HG03432 (cell line): ENCODE measurements around the gene YDJC.
"Not testable (repeated sequence)": the region's sequence is repeated elsewhere in the genome, so short reads cannot be mapped to it uniquely, and the experiment has no call there.

ENCODE experiments used
- ATAC-seq: cut with Tn5 transposase; IDR thresholded peaks from one replicate; pipeline ENCODE4 v1.9.1; 2021; ENCODE audit warnings: mild to moderate bottlenecking, moderate library complexity; ENCODE audit not compliant: unreplicated experiment

Gene YDJC

DNA sequence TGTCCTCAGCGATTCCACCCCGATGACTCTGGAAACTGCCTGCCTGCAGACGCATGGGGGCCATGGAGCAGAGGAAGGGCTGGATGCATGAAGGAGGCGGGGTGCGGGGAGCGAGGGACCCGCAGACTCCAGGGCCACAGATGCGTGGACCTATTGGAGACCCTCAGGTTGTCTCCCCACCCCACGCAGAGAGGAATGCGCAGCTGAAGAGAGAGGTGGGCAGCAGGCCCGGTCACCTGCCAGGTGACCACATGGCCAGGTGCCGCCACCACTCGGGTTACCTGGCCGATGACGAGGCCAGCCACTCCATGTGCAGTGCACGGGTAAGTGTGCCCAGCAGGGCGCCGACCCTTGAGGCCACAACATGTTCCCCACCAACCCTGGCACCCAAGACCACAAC lies 3.1 kb upstream of the YDJC start:
- no peak for ATAC-seq

DNA sequence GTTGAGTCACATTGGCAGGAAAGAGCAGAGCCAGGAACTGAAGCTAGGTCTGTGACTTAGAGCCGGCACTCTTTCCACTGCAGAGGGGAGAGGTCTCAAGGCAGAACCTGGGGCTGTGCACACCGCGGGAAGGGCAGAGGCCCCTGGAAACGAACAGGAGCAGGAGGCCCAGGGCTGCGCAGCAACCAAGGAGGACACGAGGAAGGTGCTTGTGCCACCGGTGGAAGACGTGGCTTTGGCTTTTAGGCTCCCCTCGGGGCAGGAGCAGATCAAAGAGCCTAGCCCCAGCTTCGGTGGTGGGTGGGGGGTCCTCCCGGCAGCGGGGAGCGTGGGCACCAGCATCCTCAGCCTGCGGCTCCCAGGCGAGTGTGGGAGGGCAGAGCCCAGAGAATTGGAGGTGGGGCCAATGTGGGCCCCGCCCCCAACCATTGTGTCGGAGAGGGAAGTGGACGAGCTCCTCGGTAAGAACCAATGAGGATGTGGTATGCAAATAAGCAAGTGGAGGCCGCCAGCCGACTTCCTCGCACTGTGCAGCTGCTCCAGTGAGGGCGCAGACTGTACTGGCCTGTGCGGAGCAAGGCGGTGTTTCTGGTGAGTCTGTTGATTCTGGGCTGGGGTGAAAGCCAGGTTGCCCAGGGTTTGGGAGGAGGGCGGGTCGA lies 2.5 kb upstream of the YDJC start, which contains the start of gene CCDC116:
Gene CCDC116, plus strand, starts transcription at position 524 of the 659 bp plus-strand sequence. CDS start 422 bp downstream, outside the sequence.
- no peak for ATAC-seq

DNA sequence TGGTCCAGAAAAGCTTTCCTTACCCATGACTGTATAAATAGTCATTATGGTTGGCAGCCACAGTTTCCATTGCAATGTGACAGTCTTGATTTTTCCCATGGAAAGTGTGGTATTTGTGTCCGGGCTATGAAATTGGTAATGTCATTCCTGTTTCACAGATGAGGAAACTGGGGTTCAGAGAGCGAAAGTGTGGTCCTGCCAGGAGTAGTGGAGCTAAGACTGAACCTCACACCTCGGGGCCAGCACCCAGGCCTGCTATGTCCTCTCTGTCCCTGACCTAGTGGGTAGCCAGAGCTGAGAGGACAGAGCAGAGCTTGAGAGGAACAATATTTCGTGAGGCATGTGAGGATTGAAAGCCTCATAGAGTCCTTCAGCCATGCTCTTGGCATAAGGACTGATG lies 1.2 kb upstream of the YDJC start:
- no peak for ATAC-seq

DNA sequence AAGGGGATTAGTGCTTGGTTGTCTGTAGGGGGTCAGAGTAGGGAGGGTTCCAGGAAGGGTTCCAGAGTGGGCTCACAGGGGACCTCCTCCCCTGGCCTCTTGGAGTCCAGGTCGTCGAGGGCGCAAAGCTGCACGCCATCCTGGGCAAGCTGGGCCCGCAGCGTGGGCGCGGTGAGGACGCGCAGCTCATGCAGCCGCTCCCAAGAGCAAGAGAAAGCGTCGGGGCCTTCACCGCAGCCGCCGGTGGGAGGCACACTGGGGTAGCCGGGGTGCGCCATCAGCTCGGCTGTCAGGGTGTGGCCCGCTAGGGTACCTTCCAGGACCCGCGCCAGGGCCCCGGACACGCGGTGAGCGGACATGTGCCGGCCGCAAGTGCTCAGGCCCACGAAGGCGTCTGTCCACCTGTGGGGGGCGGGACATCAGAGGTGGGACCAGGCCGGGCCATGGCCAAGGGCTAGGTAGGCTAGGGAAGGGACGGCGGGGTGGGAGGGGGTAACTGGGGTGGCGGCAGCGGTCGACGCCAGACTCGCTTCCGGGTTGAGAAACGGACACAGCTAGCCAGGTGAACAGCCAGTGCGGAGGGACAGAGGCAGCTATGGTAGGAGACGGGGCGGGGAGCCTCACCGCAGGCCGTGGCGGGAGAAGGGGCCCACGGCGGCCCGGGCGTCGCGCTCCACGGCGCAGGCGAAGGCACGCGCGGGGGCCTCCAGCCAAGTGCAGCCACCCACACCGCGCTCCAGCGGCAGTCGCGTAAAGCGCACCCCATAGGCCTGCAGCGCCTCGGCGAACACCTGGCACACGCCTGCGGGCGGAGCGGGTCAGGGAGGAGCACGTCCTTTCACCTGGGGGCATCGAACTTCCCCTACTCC lies 1.2 kb downstream of the YDJC start:
- peak; percentile 2 for ATAC-seq

DNA sequence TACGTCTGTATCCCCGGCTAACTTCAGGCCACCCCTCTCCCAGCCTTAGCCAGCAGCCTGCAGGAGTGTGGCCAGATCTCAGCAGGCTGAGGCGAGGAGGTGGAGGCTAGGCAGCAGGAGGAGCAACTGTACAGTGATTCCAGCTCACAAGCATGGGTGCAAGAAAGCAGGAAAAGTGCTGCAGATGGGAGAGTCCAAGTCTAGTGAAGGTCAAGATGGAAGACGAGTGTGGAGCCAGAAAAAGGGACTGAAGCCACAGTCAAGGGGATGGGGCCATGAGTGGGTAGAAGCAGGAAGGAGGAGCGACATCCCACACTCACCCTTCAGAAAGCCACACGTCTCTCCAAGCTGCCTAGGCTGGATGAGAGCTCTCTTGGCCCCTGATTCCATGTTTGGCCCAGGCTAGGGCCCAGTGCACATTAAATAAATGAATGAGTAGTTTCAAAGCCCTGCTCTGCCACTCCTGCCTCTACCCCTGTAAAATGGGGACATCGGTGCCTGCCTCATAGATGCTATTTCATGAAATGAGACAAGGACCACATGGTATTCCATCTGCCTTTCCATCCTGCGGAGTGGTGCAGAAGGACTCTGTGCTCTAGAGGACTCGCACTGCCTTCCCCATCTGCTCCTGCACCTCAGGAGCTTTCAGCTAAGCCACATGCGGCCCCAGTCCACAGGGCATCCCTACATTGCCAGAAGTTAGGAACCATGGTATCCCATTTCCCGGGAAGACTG lies 2.9 kb downstream of the YDJC start:
- ATAC-seq = no peak

DNA sequence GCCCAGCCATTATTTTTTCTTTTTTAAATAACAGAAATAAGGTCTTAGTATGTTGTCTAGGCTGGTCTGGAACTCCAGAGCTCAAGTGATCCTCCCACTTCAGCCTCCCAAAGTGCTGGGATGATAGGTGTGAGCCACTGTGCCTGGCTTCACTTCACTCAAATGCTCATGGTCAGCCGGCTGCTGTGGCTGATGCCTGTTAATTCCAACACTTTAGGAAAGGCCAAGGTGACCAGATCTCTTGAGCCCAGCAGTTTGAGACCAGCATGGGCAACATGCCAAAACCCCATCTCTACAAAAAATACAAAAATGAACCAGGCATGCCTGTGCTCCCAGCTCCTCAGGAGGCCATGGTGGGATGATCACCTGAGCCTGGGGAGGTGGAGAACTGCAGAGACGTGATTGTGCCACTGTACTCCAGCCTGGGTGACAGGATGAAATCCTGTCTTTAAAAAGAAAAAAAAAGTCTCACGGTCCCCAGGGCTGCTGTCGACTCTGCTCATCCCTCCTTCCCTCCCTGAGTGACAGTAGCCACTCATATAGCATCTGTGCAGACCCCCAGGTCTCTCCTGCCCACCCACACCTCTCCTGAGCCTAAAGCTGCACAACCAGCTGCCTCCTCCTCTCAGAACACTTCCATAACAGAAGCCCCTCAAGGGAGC lies 3.6 kb downstream of the YDJC start:
- ATAC-seq = no peak

DNA sequence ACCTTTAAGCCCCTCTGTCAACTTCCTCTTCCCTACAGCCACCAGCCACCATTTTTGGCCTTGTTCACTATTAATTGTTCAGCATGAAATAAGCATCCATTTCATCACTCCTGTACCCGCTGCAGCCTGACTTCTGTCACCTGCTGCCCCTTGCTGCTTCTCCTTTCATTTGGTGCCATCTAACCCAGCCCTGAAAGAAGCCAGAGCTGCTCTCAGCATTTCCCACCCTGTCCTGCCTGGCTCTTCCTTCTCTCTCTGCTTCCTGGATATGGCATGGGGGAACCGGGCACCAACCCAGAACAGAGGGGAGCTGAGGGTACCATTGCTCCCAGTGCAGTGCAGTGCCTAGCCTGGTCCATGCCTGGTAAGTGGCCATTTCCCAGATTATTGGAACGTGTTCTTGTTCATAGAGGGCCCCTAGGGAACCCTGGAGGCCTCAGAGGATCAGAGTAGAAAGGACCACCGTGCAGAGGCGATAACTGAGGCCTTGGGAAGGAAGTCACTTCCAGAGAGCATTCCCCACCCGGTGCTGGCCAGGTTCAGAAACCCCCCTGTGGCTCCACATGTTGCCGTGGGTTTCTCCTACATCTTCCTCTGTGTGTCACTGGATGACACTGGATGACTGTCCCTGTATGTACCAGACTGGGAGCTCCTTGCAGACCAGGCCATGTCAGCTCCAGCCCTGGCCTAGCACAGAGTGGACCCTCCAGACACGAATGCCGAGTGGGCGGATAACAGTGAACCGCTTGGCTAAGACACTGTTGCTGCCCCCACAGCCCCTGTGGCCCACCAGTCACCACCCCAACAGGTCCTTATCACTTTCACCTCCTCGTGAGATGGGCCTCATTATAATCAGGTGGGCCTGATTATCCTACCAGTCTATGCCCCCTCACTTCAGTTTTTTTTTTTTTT lies 4.7 kb downstream of the YDJC start:
- ATAC-seq = no peak

DNA sequence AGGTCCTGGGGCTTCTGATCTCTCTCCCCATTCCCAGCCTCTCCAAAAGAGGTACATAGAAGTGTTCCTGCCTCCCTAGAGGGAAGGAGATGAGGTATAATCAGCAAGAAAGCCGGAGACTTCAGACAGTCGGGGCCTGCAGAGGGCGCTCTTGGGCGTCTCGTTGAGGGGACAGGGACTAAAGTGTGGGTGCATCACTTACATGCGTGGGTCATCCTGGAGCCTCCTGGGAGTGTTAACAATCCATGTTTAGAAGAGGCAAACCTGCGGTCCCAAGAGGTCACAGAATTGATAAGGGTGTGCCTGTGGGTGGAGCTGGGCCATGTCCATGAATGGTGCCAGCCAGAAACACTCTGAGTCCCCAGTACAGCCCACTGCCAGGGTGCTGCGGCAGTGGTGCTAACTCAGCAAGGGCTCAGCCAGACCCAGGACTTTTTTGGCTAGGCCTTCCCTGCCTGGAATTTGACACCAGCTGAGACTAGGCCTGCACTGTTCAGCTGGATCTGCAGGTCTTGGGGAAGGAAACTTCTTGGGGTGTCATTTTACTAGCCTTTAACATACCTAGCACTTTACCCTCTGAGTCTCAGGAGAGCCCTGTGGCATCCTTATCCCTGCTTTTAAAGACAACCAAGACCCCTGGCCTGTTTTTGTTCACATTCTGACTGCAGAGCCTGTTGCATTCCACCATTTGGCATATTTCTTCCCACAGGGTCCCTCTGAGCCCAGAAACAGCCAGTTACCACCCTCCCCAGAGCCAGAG lies 5.5 kb downstream of the YDJC start:
- ATAC-seq = no peak

DNA sequence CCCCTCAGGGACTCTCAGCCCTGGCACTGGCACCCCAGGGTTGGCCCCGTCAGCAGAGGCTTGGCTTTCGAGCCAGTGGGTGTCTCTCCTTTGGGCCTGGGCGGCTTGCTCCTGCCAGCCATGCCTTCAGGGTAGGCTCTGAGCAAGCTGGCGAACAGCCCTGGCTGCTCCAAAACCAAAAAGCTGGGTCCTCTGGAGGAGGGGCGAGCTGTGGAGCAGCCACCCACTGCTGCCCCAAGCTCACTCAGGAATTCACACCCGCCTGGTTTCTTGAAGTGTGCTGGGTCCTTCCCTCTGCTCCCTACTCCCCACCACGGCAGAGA lies 6.2 kb downstream of the YDJC start:
- ATAC-seq = no peak

DNA sequence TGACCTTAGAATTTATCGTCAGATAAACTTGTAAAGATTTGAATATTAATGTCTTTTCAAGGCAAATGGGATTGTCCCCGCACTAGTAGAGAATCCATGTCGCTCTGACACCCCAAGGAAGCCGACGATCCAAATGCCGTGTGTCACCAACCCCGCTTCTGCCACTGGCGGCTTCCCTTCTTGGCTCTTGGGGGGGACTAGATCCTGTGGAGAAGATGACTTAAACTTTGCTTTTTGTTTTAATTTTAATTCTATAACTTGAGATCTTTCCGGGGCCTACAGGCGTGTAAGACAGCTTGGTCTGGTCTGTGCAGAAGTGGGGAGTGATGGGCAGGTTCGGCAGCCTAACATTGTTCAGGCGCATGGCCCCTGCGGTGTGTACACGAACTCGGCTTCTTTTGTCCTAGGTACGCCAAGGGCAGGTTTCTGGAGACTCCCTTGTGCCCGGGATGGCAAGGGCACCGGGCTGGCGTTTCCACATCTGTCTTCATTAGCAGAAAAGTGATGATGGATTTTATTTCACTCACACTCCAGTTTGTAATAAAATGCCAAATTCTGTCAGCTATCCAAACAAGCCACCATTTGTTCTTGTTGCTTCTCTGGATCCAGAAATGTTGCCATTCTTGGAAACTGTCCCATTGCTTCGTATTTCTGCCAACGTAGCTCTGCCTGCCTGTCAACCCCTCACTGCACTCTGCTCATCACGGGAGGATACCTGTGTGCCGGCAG lies 6.7 kb downstream of the YDJC start:
- ATAC-seq = no peak

DNA sequence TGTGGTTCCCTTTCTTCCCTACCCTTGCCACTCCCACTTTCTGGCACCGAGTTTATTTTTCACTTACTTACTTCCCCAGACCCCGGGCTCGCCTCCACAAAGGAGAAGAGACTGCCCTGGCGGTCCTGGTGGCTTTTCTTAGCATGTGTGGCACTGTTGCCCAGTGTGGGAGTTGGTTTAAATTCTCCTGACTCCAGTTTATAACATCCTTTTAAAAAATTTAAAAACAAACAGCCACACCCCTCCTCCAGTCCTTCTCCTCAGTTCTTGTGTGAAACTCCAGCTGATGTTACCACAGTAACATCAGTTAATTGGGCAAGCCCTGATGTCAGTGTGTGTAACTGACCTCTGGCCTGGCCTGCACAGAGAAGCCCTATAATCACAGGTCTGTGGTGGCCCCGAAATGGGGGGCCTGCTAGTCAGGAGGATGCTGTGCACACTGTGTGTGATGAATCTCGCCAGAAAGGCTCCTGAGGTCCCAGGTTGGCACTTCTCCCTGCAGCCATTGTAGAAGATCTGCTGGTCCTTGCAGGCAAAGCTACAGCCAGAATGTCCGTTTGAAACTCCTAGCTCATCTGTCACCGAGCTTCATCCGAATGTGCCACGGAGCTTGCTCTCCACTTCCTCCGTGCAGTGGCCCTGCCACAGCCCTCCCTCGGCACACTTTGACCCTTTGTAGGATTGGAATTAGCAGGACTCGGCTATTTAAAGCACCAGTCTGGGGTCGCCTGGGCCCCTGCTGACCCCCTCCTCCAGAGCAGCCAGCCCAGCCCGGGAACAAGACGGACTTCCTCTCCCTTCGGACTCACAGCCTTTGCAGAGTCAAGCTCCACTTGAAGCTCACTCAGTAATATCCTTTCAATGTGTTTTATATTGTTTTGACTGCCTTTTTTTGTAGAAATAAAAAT lies 7.6 kb downstream of the YDJC start:
- ATAC-seq = no peak

DNA sequence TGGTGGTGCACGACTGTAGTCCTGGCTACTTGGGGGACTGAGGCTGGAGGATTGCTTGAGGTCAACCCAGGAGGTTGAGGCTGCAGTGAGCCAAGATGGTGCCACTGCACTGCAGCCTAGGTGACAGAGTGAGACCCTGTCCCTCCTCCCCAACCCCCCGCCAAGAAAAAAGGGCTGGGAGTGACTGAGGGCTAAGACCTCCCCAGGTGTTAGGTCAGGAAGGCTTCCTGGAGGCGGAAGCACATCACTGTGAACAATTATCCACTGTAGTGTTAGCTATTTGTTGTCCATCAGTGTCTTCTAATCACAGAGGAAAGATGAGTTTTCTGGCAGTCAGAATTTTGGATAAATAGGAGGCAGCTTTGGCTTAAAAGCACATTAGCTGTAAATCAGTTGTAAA lies 8.8 kb downstream of the YDJC start:
- no peak for ATAC-seq

DNA sequence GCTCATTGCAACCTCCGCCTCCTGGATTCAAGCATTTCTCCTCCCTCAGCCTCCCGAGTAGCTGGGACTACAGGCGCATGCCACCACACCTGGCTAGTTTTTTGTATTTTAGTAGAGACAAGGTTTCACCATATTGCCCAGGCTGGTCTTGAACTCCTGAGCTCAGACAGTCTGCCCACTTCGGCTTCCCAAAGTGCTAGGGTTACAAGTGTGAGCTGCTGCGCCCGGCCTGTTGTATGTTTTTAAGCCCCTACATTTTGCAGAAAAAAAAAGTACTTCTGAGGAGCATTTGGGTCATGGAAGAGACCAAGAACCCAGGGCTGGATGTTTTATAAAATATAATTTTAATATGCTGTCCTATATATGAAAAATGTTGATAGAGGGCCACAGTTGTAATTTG lies 12.5 kb downstream of the YDJC start:
- not testable (repeated sequence) for ATAC-seq

DNA sequence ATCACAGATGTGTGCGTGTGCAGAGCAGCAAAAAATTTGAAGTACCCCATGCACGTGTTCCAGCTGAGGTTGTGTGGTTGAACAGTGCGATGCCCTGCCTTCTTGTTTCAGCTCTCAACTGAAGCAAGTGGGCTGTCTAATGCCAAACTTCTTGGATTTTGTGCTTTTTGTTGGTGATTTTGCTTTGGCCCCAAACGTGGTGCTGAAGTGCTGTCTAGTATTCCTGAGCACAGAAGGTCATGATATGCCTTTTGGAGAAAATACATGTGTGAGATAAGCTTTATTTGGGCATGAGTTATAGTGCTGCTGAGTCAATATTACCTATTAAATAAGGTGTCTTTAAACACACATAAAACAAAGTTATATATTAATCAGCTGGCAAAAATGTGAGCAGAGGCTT lies 14.1 kb downstream of the YDJC start:
- ATAC-seq = no peak

DNA sequence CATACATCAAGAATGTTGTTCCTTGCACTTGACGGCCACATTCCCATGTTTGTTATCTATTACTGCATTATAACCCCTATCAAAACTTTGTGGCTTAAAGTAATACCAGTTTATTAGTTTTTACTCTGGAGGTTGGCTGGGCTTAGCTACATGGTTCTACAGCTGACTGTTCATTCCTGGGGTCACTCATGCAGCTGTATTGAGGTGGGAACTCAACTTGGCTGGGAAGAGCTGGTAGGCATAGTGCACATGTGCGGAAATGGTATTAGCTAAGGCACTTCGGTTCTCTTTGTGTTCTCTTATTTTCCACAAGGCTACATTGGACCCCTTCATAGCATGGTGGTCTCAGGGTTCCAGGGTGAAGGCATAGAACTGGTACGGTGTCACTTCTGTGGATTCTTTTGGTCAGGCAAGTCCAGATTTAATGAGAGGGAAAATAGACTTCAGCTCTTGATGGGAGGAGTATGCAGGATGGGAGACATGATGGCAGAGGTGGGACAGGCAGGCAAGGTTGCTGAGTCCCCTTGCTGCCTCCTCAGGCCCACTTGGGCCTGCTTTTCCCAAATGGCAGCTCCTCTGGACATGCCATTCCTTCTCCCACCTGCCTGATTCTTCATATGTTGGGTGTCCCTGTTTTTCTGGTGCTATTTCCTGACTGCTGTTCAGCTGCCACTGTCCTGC lies 16.1 kb downstream of the YDJC start:
- ATAC-seq = no peak

DNA sequence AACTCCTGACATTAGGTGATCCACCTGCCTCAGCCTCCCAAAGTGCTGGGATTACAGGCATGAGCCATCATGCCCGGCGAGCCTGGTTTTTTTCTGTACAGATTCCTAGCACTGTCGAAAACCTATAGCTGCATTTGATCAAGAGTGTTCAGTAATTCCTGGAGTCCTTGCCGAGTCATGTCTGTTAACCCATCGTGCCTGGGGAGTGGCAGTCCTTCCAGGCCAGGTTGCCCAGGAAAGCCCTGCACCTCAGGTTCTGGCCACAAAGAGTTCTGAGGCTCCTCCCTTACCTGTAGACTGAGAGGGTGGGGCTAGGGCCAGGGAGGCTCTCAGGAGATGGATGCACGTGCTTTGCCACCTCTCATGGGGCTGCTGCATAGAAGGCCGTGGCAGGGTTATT lies 17.0 kb downstream of the YDJC start:
- ATAC-seq = no peak
